DMS79 treated with DMSO at 0.1 percent for 48 hours (cell line): ENCODE results near the gene GRIK1.

Source experiments
- DNase-seq: peaks from one replicate; lab custom pipeline; 2025; lab: John Stamatoyannopoulos, UW

The GRIK1 gene

DNA sequence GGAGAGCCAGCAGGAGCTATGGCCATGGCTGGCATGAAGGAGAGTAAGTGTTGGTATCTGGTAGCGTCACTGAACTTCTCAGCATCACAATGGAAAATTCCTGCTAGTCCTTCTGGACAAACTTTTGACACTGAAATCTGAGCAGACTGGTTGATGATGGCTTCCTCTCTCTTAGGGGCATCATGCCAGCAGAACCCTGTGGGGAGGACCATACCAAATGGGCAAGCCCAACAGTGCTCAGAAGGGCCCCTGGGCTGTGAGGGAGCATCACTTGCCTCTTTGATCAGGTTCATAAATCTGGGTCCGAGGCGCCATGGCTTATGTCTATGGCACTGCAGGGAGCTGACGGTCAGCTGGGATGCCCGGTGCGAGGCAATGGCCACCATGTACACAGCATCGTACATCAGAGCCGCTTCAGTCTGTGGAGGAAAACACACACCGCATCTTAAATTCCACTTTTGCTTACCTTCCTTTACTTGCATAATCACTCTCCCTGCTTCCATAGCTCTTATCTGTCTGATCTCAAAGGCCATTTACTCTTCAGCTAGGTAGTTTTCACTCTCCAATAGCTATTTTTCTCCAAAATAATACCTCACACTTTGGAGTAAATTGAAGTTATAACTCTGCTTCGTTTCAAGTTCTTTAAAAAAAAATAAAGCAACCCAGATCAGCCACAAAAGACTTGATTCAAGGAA is 297.1 kb downstream of the GRIK1 start:
- no peak for DNase-seq

- DNase-seq, result no peak
These were observed 297.9 kb downstream of the GRIK1 start for GRCh38 chr21:29641635-29642550.

GRCh38 chr21:29641001-29641634 is 298.7 kb downstream of the GRIK1 start:
- DNase-seq, result no peak

DNA sequence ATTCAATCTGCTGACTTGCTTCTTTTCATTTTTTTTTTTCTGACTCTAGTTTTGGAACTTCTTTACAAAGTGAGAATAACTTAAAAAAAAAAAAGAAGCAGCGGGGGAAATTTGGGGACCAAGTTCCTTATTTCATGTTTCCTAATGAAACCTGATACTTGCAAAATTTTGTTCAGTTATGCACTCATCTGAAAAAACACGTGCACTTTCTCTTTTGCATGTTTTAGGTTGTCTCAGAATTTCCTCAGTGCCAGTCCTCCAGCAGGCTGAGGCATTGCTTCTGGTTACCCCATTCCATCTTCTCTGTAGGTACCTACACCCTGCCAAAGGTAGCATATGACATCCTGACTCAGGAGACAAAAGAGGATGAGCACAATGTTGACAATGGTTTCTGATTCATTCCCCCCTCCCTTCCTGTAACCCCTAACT is 299.7 kb downstream of the GRIK1 start:
- no peak for DNase-seq

GRCh38 chr21:29639366-29640079 is 300.3 kb downstream of the GRIK1 start:
- no peak for DNase-seq

DNA sequence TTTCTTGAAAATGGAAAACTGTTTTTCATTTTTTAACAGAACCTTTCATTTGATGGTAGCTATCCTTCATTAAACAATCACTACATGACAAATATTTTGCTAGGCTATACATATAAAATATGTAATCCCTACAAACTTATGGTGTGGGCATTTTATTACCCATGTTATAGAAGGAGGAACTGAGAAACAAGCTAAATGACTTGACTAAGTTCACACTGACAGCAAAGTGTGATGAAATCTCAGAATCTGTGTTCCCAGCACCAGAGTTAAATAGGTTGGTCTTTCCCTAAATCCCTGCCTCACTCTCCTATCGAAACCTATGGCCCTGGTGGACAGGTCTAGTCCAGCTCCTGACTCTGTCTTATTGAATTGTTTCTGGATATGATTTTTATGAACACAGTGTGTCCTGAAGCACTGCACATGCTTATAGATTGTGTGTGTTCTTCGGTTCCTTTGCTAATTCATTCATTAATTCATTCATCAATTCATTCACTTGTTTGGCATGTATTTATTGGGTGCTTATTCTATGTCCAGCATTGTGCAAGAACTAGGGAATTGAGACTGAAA is 301.0 kb downstream of the GRIK1 start:
- DNase-seq, result no peak

GRCh38 chr21:29638138-29638537 is 301.7 kb downstream of the GRIK1 start:
- no peak for DNase-seq

GRCh38 chr21:29637553-29637952 is 302.2 kb downstream of the GRIK1 start:
- DNase-seq, result no peak

- no peak for DNase-seq
These were observed 302.7 kb downstream of the GRIK1 start for GRCh38 chr21:29637134-29637533.

DNA sequence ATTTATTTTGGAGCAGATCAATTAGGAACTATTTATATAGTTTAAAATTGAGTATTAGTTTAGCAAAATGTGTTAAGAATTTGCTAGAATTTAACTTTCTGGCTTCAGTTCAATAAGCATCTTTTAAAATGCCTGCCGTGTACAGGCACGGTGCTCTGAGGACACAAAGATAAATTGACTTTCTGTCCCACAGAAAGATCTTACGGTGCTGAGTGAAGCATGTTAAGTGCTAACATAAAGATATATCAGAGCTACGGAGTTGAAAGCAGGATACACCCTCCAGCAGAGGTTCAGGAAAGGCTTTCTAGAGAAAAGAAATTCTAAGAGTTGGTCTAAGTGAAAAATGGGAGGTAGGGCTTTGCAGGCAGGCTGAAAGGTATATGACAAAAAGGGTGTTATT is 305.4 kb downstream of the GRIK1 start:
- no peak for DNase-seq

GRCh38 chr21:29633756-29634155 is 306.0 kb downstream of the GRIK1 start:
- DNase-seq, result no peak

- no peak for DNase-seq
These were observed 309.4 kb downstream of the GRIK1 start for GRCh38 chr21:29630441-29630840.

DNA sequence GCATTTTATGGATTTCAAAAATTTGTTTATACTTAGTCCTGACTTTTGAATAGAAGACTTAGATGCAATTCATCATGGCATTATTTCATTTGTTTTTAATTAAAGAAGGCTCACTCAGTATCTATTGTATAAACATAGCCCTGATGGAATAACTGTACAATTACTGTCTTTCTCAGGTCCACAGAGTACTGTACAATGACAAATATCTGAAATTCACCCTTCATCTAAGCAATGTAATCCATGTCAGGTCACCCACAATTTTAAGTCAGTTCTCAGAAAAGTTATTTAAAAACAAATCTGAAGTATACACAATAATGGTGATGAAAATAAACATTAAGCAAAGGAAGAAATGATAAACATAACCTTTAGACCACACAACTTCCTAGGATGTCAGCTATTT is 311.9 kb downstream of the GRIK1 start:
- no peak for DNase-seq

- no peak for DNase-seq
These were observed 312.9 kb downstream of the GRIK1 start for GRCh38 chr21:29626801-29627470.

GRCh38 chr21:29625990-29626389 is 313.8 kb downstream of the GRIK1 start:
- no peak for DNase-seq

- DNase-seq, result no peak
These were observed 315.0 kb downstream of the GRIK1 start for GRCh38 chr21:29624776-29625175.

DNA sequence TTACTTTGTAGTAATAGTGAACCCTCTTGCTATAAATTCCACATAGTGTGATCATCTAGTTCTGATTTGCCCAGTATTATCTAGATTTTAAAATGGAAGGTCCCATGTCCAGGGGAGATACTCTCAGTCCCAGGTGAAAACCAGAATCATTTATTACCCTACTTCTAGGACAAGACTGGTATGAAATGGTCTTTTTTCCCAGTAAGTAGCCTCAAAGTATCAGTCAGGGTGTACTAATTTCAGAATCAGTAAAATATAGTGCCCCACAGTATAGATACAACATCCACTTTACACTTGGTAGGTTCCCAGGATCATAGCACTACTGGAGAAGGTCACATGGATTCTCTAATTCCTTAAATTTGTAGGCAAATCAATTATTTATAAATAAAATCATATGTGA is 318.3 kb downstream of the GRIK1 start:
- no peak for DNase-seq

- DNase-seq, result no peak
These were observed 323.5 kb downstream of the GRIK1 start for GRCh38 chr21:29616209-29616751.

GRCh38 chr21:29613877-29614276 is 325.9 kb downstream of the GRIK1 start:
- no peak for DNase-seq

DNA sequence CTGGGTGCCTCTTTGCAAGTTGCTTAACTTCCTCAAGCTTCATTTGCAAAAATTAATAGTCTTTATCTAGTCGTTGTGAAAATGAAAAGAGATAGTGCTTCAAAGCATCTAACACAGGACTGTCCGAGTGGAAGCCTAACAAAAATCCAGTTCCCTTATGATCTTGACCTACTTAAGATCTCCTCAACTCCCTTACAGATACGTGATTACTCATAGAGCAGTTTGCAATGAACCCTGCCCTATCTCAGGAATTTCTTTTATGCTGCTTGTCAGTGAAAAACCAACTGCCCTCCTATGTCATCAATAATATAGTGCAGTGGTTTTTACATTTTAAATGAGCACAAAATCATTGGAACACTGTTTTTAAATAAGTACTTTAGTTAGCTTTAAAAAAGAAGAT is 326.8 kb downstream of the GRIK1 start:
- no peak for DNase-seq

- DNase-seq, result no peak
These were observed 328.9 kb downstream of the GRIK1 start for GRCh38 chr21:29610779-29611360.
